Panc1 (cell line): Measurements from ENCODE around the gene POU2F1.

Source experiments
- POLR2AphosphoS5 ChIP-seq: IDR thresholded peaks from 2 replicates; pipeline ENCODE4 v1.6.1; 2012; ENCODE audit warnings: mild to moderate bottlenecking, low read depth, low read length, moderate library complexity
- TCF7L2 ChIP-seq: IDR thresholded peaks from 2 replicates; pipeline ENCODE4 v1.6.1; 2011; ENCODE audit warnings: mild to moderate bottlenecking, low read depth, low read length, inconsistent platforms
- TF ChIP-seq, protein P1 (sequence below): fragments of 450-650 bp; IDR thresholded peaks from 2 replicates; pipeline ENCODE4 v1.5.1; 2017; ENCODE audit warnings: mild to moderate bottlenecking
- TF ChIP-seq, protein P2 (sequence below), 2 experiments: IDR thresholded peaks; 2 replicates each; pipeline ENCODE4 v1.6.1; 2011 to 2012; ENCODE audit warnings: low read depth in 2 of 2, control low read depth in 1 of 2, low read length in 1 of 2, mild to moderate bottlenecking in 1 of 2, moderate library complexity in 1 of 2; ENCODE audit not compliant: insufficient read depth in 1 of 2

DNA sequence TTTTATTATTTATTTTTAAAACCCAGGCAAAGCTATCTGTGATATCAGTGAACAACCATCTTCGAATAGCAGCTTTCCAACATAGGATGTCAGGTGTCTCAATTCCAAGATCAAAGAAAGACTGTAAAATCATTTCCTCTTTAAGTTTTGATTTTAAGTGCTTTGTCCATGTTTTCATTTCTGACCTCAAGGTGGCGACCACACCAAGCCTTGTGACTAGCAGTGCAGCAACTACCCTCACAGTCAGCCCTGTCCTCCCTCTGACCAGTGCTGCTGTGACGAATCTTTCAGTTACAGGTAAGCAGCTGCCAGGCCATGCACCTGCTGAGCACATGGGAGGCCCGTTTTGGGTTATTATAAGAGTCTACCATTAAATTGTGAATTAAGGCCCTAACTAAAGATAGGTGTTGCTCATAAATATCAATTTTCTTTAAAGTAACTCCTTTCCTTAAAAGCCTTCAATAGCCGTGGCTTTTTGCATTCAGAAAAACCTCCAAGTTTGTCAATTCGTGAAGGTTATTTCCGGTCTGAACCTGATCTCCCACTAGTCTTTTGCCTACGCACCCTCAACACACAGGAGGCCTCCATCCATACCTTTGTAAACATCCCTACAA, 180.7 kb downstream of the POU2F1 start:
- TF ChIP-seq, protein P1, sequence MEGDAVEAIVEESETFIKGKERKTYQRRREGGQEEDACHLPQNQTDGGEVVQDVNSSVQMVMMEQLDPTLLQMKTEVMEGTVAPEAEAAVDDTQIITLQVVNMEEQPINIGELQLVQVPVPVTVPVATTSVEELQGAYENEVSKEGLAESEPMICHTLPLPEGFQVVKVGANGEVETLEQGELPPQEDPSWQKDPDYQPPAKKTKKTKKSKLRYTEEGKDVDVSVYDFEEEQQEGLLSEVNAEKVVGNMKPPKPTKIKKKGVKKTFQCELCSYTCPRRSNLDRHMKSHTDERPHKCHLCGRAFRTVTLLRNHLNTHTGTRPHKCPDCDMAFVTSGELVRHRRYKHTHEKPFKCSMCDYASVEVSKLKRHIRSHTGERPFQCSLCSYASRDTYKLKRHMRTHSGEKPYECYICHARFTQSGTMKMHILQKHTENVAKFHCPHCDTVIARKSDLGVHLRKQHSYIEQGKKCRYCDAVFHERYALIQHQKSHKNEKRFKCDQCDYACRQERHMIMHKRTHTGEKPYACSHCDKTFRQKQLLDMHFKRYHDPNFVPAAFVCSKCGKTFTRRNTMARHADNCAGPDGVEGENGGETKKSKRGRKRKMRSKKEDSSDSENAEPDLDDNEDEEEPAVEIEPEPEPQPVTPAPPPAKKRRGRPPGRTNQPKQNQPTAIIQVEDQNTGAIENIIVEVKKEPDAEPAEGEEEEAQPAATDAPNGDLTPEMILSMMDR, result peak; percentile 82
- TF ChIP-seq POLR2AphosphoS5 (no peak), TCF7L2 (0 out of 2 replicates have a peak, but pooled peaks have one; percentile 31)
- TF ChIP-seq, protein P2, sequence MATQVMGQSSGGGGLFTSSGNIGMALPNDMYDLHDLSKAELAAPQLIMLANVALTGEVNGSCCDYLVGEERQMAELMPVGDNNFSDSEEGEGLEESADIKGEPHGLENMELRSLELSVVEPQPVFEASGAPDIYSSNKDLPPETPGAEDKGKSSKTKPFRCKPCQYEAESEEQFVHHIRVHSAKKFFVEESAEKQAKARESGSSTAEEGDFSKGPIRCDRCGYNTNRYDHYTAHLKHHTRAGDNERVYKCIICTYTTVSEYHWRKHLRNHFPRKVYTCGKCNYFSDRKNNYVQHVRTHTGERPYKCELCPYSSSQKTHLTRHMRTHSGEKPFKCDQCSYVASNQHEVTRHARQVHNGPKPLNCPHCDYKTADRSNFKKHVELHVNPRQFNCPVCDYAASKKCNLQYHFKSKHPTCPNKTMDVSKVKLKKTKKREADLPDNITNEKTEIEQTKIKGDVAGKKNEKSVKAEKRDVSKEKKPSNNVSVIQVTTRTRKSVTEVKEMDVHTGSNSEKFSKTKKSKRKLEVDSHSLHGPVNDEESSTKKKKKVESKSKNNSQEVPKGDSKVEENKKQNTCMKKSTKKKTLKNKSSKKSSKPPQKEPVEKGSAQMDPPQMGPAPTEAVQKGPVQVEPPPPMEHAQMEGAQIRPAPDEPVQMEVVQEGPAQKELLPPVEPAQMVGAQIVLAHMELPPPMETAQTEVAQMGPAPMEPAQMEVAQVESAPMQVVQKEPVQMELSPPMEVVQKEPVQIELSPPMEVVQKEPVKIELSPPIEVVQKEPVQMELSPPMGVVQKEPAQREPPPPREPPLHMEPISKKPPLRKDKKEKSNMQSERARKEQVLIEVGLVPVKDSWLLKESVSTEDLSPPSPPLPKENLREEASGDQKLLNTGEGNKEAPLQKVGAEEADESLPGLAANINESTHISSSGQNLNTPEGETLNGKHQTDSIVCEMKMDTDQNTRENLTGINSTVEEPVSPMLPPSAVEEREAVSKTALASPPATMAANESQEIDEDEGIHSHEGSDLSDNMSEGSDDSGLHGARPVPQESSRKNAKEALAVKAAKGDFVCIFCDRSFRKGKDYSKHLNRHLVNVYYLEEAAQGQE (IDR thresholded peaks at IDR 0.05; ENCODE audit: insufficient read depth in 1 of 2, low read depth in 2 of 2, low read length in 1 of 2), result no peak
